ENCODE results near the gene PLAU. TPM values are rescaled to one million over a fixed set of nuclear protein-coding genes. Genes with fewer than 3 reads are reported as not detected.
A peak's percentile ranks its signal among the peaks of the same experiment; 100 is the strongest.

Gene PLAU
- total and polyA plus RNA-seq, 8 donors: 1.4 to 29.0 (median 1.9) TPM

- TF ChIP-seq, protein P1, sequence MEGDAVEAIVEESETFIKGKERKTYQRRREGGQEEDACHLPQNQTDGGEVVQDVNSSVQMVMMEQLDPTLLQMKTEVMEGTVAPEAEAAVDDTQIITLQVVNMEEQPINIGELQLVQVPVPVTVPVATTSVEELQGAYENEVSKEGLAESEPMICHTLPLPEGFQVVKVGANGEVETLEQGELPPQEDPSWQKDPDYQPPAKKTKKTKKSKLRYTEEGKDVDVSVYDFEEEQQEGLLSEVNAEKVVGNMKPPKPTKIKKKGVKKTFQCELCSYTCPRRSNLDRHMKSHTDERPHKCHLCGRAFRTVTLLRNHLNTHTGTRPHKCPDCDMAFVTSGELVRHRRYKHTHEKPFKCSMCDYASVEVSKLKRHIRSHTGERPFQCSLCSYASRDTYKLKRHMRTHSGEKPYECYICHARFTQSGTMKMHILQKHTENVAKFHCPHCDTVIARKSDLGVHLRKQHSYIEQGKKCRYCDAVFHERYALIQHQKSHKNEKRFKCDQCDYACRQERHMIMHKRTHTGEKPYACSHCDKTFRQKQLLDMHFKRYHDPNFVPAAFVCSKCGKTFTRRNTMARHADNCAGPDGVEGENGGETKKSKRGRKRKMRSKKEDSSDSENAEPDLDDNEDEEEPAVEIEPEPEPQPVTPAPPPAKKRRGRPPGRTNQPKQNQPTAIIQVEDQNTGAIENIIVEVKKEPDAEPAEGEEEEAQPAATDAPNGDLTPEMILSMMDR (IDR thresholded peaks at IDR 0.05): no peak
- peak in 1 of 4 donors; percentile 70 for DNase-seq
- no peak overlapping the region for H3K4me3 ChIP-seq
These were observed 1.9 kb upstream of the PLAU start for GRCh38 chr10:73908853-73909539.

DNA sequence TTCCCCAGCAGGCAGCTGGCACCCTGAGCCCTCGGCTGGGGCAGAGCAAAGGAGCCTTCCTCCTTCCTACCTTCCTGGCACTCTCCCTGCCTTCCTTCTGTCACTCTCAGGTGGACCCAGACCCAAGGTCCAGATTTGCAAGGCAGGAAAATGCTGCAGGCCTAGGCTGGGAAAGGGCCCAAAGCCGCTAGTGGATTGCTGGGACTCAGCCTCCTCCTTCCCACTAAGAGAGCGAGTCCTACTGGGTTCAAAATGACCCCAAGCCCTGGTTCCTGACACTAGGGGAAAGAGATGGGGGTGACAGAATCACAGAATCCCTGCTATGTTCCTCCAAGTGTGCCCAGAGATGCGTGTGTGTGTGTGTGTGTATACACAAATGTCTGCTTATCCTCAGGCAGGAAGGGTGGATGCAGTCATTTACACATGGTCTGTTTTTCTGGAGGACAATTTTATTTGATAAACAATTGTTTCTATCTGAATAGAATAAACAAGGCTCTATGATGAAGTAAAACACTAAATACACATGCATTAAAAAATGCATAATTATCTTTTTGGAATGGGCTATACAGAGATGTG is 1.3 kb upstream of the PLAU start:
- Histone ChIP-seq H3K27ac (peak overlapping the region; percentile 85 to 86), H3K4me1 (peaks cover 34 to 79% of the 10 kb centered on the region in 2 donors), H3K36me3 (peaks cover 0 to 8% of the 10 kb centered on the region in 2 donors), H3K9me3 (no peaks in the 10 kb centered on the region), H3K4me3 (no peak overlapping the region), H3K27me3 (peaks cover 0 to 26% of the 10 kb centered on the region in 2 donors)
- DNase-seq: no peak
- TF ChIP-seq, protein P1 (IDR thresholded peaks at IDR 0.05): no peak
- no peak for ATAC-seq
- intact Hi-C loops (cut with DNase I): no loop called here

More at GRCh38 chr10:73908853-73909539, 1.9 kb upstream of the PLAU start:
- H3K27ac ChIP-seq: peak overlapping the region; percentile 85 to 86
- peaks cover 0 to 2% of the 10 kb centered on the region in 2 donors for H3K36me3 ChIP-seq
- H3K4me1 ChIP-seq: peaks cover 34 to 79% of the 10 kb centered on the region in 2 donors
- peak; percentile 25 for ATAC-seq
- intact Hi-C loops (cut with DNase I): no loop called here
- no peaks in the 10 kb centered on the region for H3K9me3 ChIP-seq
- peaks cover 0 to 26% of the 10 kb centered on the region in 2 donors for H3K27me3 ChIP-seq

DNA sequence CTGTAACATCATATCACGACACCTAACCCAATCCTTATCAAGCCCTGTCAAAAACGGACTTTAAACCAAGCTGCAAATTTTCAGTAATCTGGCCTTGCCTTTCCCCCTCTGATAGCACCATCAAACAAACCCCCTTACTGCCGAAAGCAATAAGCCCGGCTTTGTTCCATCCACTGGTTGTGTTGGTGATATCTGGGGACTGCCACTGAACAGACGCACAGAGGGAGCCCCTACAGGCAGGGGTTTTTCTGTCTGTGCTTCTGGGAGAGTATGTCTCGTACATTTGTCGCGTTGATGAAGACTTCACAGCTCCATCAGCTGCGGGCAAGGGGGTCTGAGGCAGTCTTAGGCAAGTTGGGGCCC is 550 bp upstream of the PLAU start:
- no peak for ATAC-seq
- intact Hi-C loops (cut with DNase I): no loop called here
- Histone ChIP-seq H3K9me3 (no peaks in the 10 kb centered on the region), H3K27me3 (peaks cover 0 to 26% of the 10 kb centered on the region in 2 donors), H3K4me3 (peak overlapping the region; percentile 59 to 62), H3K36me3 (peaks cover 0 to 16% of the 10 kb centered on the region in 2 donors), H3K27ac (peak overlapping the region; percentile 65 to 77), H3K4me1 (peaks cover 34 to 80% of the 10 kb centered on the region in 2 donors)
- TF ChIP-seq, protein P1 (IDR thresholded peaks at IDR 0.05): no peak
- no peak for DNase-seq

GRCh38 chr10:73911553-73912004 is 647 bp downstream of the PLAU start:
- peaks cover 0 to 24% of the 10 kb centered on the region in 2 donors for H3K36me3 ChIP-seq
- peaks cover 0 to 26% of the 10 kb centered on the region in 2 donors for H3K27me3 ChIP-seq
- DNase-seq (no peak), ATAC-seq (no peak)
- H3K4me1 ChIP-seq: peaks cover 30 to 80% of the 10 kb centered on the region in 2 donors
- H3K27ac ChIP-seq: peak overlapping the region; percentile 65 to 77
- no peaks in the 10 kb centered on the region for H3K9me3 ChIP-seq
- intact Hi-C loops (cut with DNase I): no loop called here
- H3K4me3 ChIP-seq: peak overlapping the region; percentile 59 to 62
- TF ChIP-seq, protein P1 (IDR thresholded peaks at IDR 0.05): no peak

DNA sequence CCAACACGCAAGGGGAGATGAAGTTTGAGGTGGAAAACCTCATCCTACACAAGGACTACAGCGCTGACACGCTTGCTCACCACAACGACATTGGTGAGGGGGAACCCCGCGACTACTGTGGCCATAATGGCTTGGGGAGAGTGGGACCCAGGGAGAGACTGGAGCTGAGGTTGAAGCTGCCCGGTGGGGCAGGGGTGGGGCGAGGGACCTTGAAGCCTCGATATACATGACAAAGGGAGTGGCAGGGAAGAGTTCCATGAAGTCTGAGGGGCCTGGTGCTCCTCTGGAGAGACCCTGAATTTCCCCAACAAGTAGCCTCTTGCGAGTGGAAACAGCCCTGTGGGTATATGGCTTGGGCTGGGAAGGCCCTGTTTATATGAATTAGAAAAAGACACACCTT is 3.1 kb downstream of the PLAU start:
- H3K27me3 ChIP-seq: peaks cover 0 to 26% of the 10 kb centered on the region in 2 donors
- ATAC-seq (no peak), DNase-seq (no peak)
- H3K36me3 ChIP-seq: peaks cover 0 to 24% of the 10 kb centered on the region in 2 donors
- intact Hi-C loops (cut with DNase I): no loop called here
- H3K27ac ChIP-seq: no peak overlapping the region
- TF ChIP-seq, protein P1 (IDR thresholded peaks at IDR 0.05): no peak
- H3K4me1 ChIP-seq: peaks cover 11 to 67% of the 10 kb centered on the region in 2 donors
- H3K4me3 ChIP-seq: no peak overlapping the region
- H3K9me3 ChIP-seq: peaks cover 0 to 3% of the 10 kb centered on the region in 2 donors
